ENCODE data around the gene SPRED1. TPM values are rescaled to one million over a fixed set of nuclear protein-coding genes. Genes with fewer than 3 reads are reported as not detected.

Gene SPRED1
- polyA plus RNA-seq, 3 donors, result 2.5 to 3.3 (median 3.2) TPM

GRCh38 chr15:38259134-38259533 is 6.5 kb downstream of the SPRED1 start:
- no peak overlapping the region for H3K27ac Mint-ChIP-seq
- H3K9me3 Mint-ChIP-seq, result no peaks in the 10 kb centered on the region
- peaks cover 0 to 5% (median 0%) of the 10 kb centered on the region in 3 donors for H3K27me3 Mint-ChIP-seq (ENCODE audit: low read depth in 3 of 3)
- peaks cover 48% of the 10 kb centered on the region for H4K20me1 ChIP-seq (ENCODE audit: insufficient read depth, low read length)
- 100% methylated on average over 2 of the region's 2 CpGs for WGBS (ENCODE audit: insufficient coverage)
- intact Hi-C loops (cut with micrococcal nuclease), result loop anchor here in 1 of 2 donors (10.0 kb wide), 1 partner anchor 254 kb away; no protein-coding TSS in a partner anchor
- H3K36me3 ChIP-seq (replicated peaks in 1 of 2; ENCODE audit: control insufficient read depth in 1 of 2, insufficient read depth in 2 of 2, low read length in 2 of 2), result no peaks in the 10 kb centered on the region
- no peak overlapping the region for H2AFZ ChIP-seq (ENCODE audit: insufficient read depth, low read depth, low read length, poor library complexity, severe bottlenecking)
- no peak for TF ChIP-seq CTCF (IDR thresholded peaks at IDR 0.05)
- H3K27me3 ChIP-seq (ENCODE audit: control insufficient read depth in 2 of 2, insufficient read depth in 2 of 2, low read length in 2 of 2), result no peaks in the 10 kb centered on the region
- H3K36me3 Mint-ChIP-seq, result no peaks in the 10 kb centered on the region
- peaks cover 5% of the 10 kb centered on the region for H3K79me2 ChIP-seq (ENCODE audit: insufficient read depth, low read length)
- no peak for DNase-seq
- peaks cover 5 to 9% of the 10 kb centered on the region in 2 donors for H3K4me1 ChIP-seq (ENCODE audit: control insufficient read depth in 1 of 2, insufficient read depth in 2 of 2, low read length in 2 of 2)
- no peak overlapping the region for H3K27ac ChIP-seq (ENCODE audit: low read depth in 1 of 2, low read length in 2 of 2)
- H3K4me3 ChIP-seq (replicated peaks in 1 of 3; ENCODE audit: low read depth in 2 of 3, low read length in 3 of 3), result no peak overlapping the region
- H3K4me1 Mint-ChIP-seq, result peaks cover 7% of the 10 kb centered on the region
- H3K4me3 Mint-ChIP-seq, result no peak overlapping the region
- no peak overlapping the region for H3K9ac ChIP-seq (ENCODE audit: insufficient read depth, low read length, poor library complexity, severe bottlenecking)
- H3K4me2 ChIP-seq (replicated peaks; ENCODE audit: extremely low read depth, low read length, poor library complexity, severe bottlenecking), result no peak overlapping the region
- no peaks in the 10 kb centered on the region for H3K9me3 ChIP-seq (replicated peaks in 1 of 2; ENCODE audit: control insufficient read depth in 1 of 2, insufficient read depth in 1 of 2, low read length in 2 of 2)

- intact Hi-C loops (cut with micrococcal nuclease), result no loop called here
- no peaks in the 10 kb centered on the region for H3K4me1 Mint-ChIP-seq
- H3K9me3 Mint-ChIP-seq, result no peaks in the 10 kb centered on the region
- H3K36me3 ChIP-seq (replicated peaks in 1 of 2; ENCODE audit: control insufficient read depth in 1 of 2, insufficient read depth in 2 of 2, low read length in 2 of 2), result no peaks in the 10 kb centered on the region
- peaks cover 57% of the 10 kb centered on the region for H4K20me1 ChIP-seq (ENCODE audit: insufficient read depth, low read length)
- no peak overlapping the region for H2AFZ ChIP-seq (ENCODE audit: insufficient read depth, low read depth, low read length, poor library complexity, severe bottlenecking)
- DNase-seq, result no peak
- H3K36me3 Mint-ChIP-seq, result no peaks in the 10 kb centered on the region
- no peak overlapping the region for H3K4me3 ChIP-seq (replicated peaks in 1 of 3; ENCODE audit: low read depth in 2 of 3, low read length in 3 of 3)
- no peak overlapping the region for H3K4me3 Mint-ChIP-seq
- H3K27me3 Mint-ChIP-seq (ENCODE audit: low read depth in 3 of 3), result no peaks in the 10 kb centered on the region
- H3K4me1 ChIP-seq (ENCODE audit: control insufficient read depth in 1 of 2, insufficient read depth in 2 of 2, low read length in 2 of 2), result no peaks in the 10 kb centered on the region
- H3K27ac Mint-ChIP-seq, result no peak overlapping the region
- no peaks in the 10 kb centered on the region for H3K9me3 ChIP-seq (replicated peaks in 1 of 2; ENCODE audit: control insufficient read depth in 1 of 2, insufficient read depth in 1 of 2, low read length in 2 of 2)
- H3K79me2 ChIP-seq (ENCODE audit: insufficient read depth, low read length), result peaks cover 5% of the 10 kb centered on the region
- H3K4me2 ChIP-seq (replicated peaks; ENCODE audit: extremely low read depth, low read length, poor library complexity, severe bottlenecking), result no peak overlapping the region
- WGBS (ENCODE audit: insufficient coverage), result 100% methylated on average over 1 of the region's 2 CpGs
- H3K27ac ChIP-seq (ENCODE audit: low read depth in 1 of 2, low read length in 2 of 2), result no peak overlapping the region
- H3K27me3 ChIP-seq (ENCODE audit: control insufficient read depth in 2 of 2, insufficient read depth in 2 of 2, low read length in 2 of 2), result no peaks in the 10 kb centered on the region
- no peak overlapping the region for H3K9ac ChIP-seq (ENCODE audit: insufficient read depth, low read length, poor library complexity, severe bottlenecking)
- no peak for TF ChIP-seq CTCF (IDR thresholded peaks at IDR 0.05)
Measured at GRCh38 chr15:38260077-38260476, 7.4 kb downstream of the SPRED1 start.

Data from CD14-positive monocyte (primary cell).